OCI-LY3 (cell line): Measurements from ENCODE around the gene SCLY.

ENCODE experiments used
- H2AFZ ChIP-seq: fragments of 200-600, 300-600 bp; shearing (Covaris generic); 2 replicates; pipeline ENCODE4 v1.6.0; 2014; ENCODE audit warnings: antibody characterized with exemption, low read depth, low read length
- H3K27ac ChIP-seq: fragments of 200-600, 300-600 bp; sonication (generic); 2 replicates; pipeline ENCODE4 v1.5.1; 2014; ENCODE audit warnings: mild to moderate bottlenecking, low read length, moderate library complexity, mixed read lengths
- H3K27me3 ChIP-seq: fragments of 200-600, 300-600 bp; sonication (generic); 2 replicates; pipeline ENCODE4 v1.6.1; 2014; ENCODE audit warnings: low read depth, low read length, mixed read lengths
- H3K36me3 ChIP-seq: fragments of 200-600, 300-600 bp; sonication (generic); replicated peaks from 2 replicates; pipeline ENCODE3; 2014; ENCODE audit warnings: low read depth, low read length, mixed read lengths
- H3K4me1 ChIP-seq: fragments of 300-600, 200-600 bp; sonication (generic); 2 replicates; pipeline ENCODE4 v1.6.1; 2014; ENCODE audit warnings: low read length, mixed read lengths
- H3K4me2 ChIP-seq: fragments of 200-600, 300-600 bp; sonication (generic); 2 replicates; pipeline ENCODE4 v1.6.1; 2014; ENCODE audit warnings: low read length, mixed read lengths
- H3K4me3 ChIP-seq: fragments of 300-600, 200-600 bp; sonication (generic); 2 replicates; pipeline ENCODE4 v1.5.1; 2014; ENCODE audit warnings: antibody characterized with exemption, mild to moderate bottlenecking, low read length, moderate library complexity
- H3K79me2 ChIP-seq: fragments of 300-600, 200-600 bp; shearing (Covaris generic); 2 replicates; pipeline ENCODE4 v1.6.1; 2014; ENCODE audit warnings: mild to moderate bottlenecking, low read length, mixed read lengths
- H3K9ac ChIP-seq: fragments of 300-600, 200-600 bp; shearing (Covaris generic); 2 replicates; pipeline ENCODE4 v1.6.0; 2014; ENCODE audit warnings: mild to moderate bottlenecking, low read length, moderate library complexity
- H3K9me3 ChIP-seq: fragments of 200-600, 300-600 bp; shearing (Covaris generic); 2 replicates; pipeline ENCODE4 v1.6.1; 2014; ENCODE audit warnings: low read length, mixed read lengths; ENCODE audit not compliant: insufficient read depth
- H4K20me1 ChIP-seq: fragments of 200-600, 300-600 bp; sonication (generic); 2 replicates; pipeline ENCODE4 v1.6.1; 2016; ENCODE audit warnings: low read length, mixed read lengths; ENCODE audit not compliant: insufficient read depth
- EZH2phosphoT487 ChIP-seq: fragments of 200-600 bp; shearing (Covaris generic); IDR thresholded peaks from 2 replicates; pipeline ENCODE4 v1.6.1; 2018; ENCODE audit warnings: antibody characterized with exemption, mixed run types, low read depth
- TF ChIP-seq, protein P1 (sequence below): fragments of 200-600, 300-600 bp; sonication (generic); IDR thresholded peaks from 2 replicates; pipeline ENCODE4 v1.5.1; 2014; ENCODE audit warnings: antibody characterized with exemption, low read length, low read depth

The SCLY gene

DNA sequence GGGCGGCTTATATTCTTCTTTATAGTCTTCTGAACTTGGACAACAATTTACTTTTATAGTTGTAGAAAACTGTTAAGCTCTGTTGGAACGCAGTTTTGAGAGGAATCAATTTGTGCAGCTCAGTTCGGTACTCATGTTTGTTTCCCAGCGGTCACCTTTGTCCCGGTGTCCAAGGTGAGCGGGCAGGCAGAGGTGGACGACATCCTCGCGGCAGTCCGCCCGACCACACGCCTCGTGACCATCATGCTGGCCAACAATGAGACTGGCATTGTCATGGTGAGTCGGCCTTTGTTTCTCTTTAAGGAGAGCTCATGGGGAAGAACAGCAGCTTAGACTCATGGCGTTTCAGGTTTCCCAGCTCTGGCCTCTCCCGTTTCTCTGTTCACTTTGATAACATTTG, 20.8 kb downstream of the SCLY start:
- H3K4me2 ChIP-seq = no peak overlapping the region
- H3K79me2 ChIP-seq = no peaks in the 10 kb centered on the region
- H3K27ac ChIP-seq = no peak overlapping the region
- no peaks in the 10 kb centered on the region for H3K9me3 ChIP-seq
- no peaks in the 10 kb centered on the region for H4K20me1 ChIP-seq
- peaks cover 9% of the 10 kb centered on the region for H3K36me3 ChIP-seq
- no peaks in the 10 kb centered on the region for H3K27me3 ChIP-seq
- no peak overlapping the region for H3K9ac ChIP-seq
- no peak overlapping the region for H3K4me3 ChIP-seq
- no peak overlapping the region for H2AFZ ChIP-seq
- H3K4me1 ChIP-seq = no peaks in the 10 kb centered on the region
- no peak for TF ChIP-seq EZH2phosphoT487
- TF ChIP-seq, protein P1, sequence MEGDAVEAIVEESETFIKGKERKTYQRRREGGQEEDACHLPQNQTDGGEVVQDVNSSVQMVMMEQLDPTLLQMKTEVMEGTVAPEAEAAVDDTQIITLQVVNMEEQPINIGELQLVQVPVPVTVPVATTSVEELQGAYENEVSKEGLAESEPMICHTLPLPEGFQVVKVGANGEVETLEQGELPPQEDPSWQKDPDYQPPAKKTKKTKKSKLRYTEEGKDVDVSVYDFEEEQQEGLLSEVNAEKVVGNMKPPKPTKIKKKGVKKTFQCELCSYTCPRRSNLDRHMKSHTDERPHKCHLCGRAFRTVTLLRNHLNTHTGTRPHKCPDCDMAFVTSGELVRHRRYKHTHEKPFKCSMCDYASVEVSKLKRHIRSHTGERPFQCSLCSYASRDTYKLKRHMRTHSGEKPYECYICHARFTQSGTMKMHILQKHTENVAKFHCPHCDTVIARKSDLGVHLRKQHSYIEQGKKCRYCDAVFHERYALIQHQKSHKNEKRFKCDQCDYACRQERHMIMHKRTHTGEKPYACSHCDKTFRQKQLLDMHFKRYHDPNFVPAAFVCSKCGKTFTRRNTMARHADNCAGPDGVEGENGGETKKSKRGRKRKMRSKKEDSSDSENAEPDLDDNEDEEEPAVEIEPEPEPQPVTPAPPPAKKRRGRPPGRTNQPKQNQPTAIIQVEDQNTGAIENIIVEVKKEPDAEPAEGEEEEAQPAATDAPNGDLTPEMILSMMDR = no peak

- H3K27ac ChIP-seq = no peak overlapping the region
- no peak overlapping the region for H3K4me2 ChIP-seq
- H3K4me3 ChIP-seq = no peak overlapping the region
- H3K4me1 ChIP-seq = peaks cover 3% of the 10 kb centered on the region
- H3K36me3 ChIP-seq = peaks cover 9% of the 10 kb centered on the region
- no peaks in the 10 kb centered on the region for H4K20me1 ChIP-seq
- H3K79me2 ChIP-seq = no peaks in the 10 kb centered on the region
- TF ChIP-seq EZH2phosphoT487 = no peak
- TF ChIP-seq, protein P1 = no peak
- H3K9me3 ChIP-seq = no peaks in the 10 kb centered on the region
- H3K27me3 ChIP-seq = no peaks in the 10 kb centered on the region
- no peak overlapping the region for H2AFZ ChIP-seq
- no peak overlapping the region for H3K9ac ChIP-seq
Measured at GRCh38 chr2:238082151-238082550, 21.4 kb downstream of the SCLY start.

DNA sequence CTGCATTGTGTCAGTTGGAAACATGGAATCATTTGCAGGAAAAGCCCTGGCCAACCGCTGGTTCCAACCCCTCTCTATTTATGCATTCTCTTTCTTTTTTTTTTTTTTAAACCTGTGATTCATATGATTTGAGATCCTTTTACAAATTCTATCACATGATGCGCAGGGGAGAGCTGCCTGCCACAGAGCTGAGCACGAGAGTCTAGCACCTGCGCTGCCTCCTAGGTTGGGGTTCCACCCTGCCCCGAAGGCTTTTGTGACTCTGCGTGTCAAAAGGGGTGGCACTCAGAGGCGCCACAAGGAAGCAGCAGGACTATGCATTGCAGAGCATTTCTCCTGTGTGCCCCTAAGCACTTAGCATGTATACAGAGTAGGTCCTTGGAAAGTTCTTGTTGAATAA, 22.0 kb downstream of the SCLY start:
- H3K27ac ChIP-seq = no peak overlapping the region

DNA sequence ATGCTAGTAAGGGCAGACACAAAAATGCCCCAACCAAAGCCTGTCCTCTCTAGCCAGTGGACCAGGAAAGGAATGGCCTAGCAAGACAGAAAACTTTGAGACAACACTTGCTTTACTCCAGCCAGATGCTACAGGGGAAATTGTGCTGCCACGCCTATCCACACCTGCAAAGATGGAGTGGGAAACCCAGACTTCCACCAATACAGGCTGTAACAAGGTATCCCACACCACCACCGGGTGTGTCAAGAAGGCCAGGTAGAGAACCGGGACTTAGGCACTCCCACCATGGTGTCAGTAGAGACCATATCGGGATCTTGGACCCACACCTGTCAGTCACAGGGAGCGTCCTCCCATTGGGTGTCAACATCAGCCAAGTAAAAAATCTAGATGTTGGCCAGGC, 23.1 kb downstream of the SCLY start:
- no peak for TF ChIP-seq EZH2phosphoT487
- TF ChIP-seq, protein P1 = no peak
- H2AFZ ChIP-seq = no peak overlapping the region
- no peak overlapping the region for H3K4me2 ChIP-seq
- no peak overlapping the region for H3K4me3 ChIP-seq
- H3K4me1 ChIP-seq = peaks cover 7% of the 10 kb centered on the region
- no peak overlapping the region for H3K27ac ChIP-seq
- H3K9ac ChIP-seq = no peak overlapping the region
- H3K79me2 ChIP-seq = no peaks in the 10 kb centered on the region
- H4K20me1 ChIP-seq = no peaks in the 10 kb centered on the region
- no peaks in the 10 kb centered on the region for H3K9me3 ChIP-seq
- H3K27me3 ChIP-seq = no peaks in the 10 kb centered on the region
- H3K36me3 ChIP-seq = peaks cover 9% of the 10 kb centered on the region

More for the DNA sequence above, 22.0 kb downstream of the SCLY start:
- H3K9me3 ChIP-seq = no peaks in the 10 kb centered on the region
- TF ChIP-seq, protein P1 = no peak
- no peak for TF ChIP-seq EZH2phosphoT487
- no peaks in the 10 kb centered on the region for H3K79me2 ChIP-seq
- H4K20me1 ChIP-seq = no peaks in the 10 kb centered on the region
- peaks cover 9% of the 10 kb centered on the region for H3K36me3 ChIP-seq
- H3K27me3 ChIP-seq = no peaks in the 10 kb centered on the region
- H3K4me2 ChIP-seq = no peak overlapping the region
- peaks cover 7% of the 10 kb centered on the region for H3K4me1 ChIP-seq
- no peak overlapping the region for H2AFZ ChIP-seq
- no peak overlapping the region for H3K9ac ChIP-seq
- H3K4me3 ChIP-seq = no peak overlapping the region
